Measurements from ENCODE around the gene PPARA. TPM values are rescaled to one million over a fixed set of nuclear protein-coding genes. Genes with fewer than 3 reads are reported as not detected.
A peak's percentile ranks its signal among the peaks of the same experiment; 100 is the strongest.

The PPARA gene
- polyA plus RNA-seq, 3 donors from 2014 or later: 3.4 to 8.0 (median 6.1) TPM

- no peak for DNase-seq
- Mint-ChIP-seq H3K4me1 (peaks cover 7 to 10% of the 10 kb centered on the region in 2 donors), H3K36me3 (peaks cover 4 to 14% (median 12%) of the 10 kb centered on the region in 3 donors), H3K27ac (peak overlapping the region in 1 of 6 donors; percentile 26), H3K4me3 (no peak overlapping the region), H3K27me3 (ENCODE audit: low read depth in 3 of 3) (no peaks in the 10 kb centered on the region), H3K9me3 (no peaks in the 10 kb centered on the region)
These were observed 13.2 kb downstream of the PPARA start for GRCh38 chr22:46163557-46163888.

DNA sequence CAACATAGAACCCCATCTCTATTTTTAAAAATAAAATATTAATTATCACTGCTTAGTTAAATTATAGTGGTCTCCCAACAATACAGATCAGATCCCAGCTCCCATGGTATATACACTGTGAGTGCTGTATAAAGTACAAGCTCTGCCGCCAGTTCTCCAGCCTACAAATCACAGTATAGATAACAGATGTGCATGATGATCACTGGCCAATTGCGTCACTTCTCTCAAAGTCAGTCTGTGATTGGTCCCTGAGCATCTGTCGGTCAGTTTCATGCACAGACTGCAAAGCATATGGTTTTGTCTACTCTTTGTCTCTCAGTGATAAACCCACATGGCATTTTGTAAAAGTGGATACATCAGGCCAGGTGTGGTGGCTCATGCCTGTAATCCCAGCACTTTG, 15.7 kb downstream of the PPARA start:
- peaks cover 10 to 14% of the 10 kb centered on the region in 2 donors for H3K4me1 Mint-ChIP-seq
- H3K4me3 Mint-ChIP-seq: no peak overlapping the region

DNA sequence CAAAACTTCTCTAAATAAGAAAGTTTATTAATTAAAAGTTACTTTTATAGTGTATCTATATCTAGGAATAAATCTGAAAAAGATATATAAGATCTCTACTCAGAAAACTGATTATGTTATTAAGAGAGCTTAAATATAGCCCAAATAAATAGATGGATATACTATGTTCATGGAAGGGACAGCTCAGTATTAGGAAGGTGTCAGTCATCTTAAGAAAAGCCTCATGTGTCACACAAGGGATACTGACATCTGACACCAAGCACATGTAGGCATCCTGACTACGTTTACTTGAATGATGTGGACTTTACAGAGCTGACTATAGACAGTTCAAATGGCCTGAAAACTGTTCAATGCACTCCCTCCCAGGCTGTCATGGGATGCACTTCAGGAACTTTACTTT, 19.3 kb downstream of the PPARA start:
- no peak for DNase-seq
- Mint-ChIP-seq H3K9me3 (no peaks in the 10 kb centered on the region), H3K4me3 (no peak overlapping the region), H3K27me3 (ENCODE audit: low read depth in 3 of 3) (no peaks in the 10 kb centered on the region), H3K4me1 (peaks cover 18 to 25% of the 10 kb centered on the region in 2 donors), H3K27ac (peak overlapping the region in 1 of 6 donors; percentile 19), H3K36me3 (peaks cover 0 to 5% (median 0%) of the 10 kb centered on the region in 3 donors)

More for the DNA sequence above, 15.7 kb downstream of the PPARA start:
- DNase-seq: no peak
- H3K27ac Mint-ChIP-seq: no peak overlapping the region
- H3K36me3 Mint-ChIP-seq: peaks cover under 1 to 6% (median under 1%) of the 10 kb centered on the region in 3 donors
- no peaks in the 10 kb centered on the region for H3K9me3 Mint-ChIP-seq
- H3K27me3 Mint-ChIP-seq (ENCODE audit: low read depth in 3 of 3): no peaks in the 10 kb centered on the region

GRCh38 chr22:46171940-46172339, 21.6 kb downstream of the PPARA start:
- no peaks in the 10 kb centered on the region for H3K9me3 Mint-ChIP-seq
- H3K27me3 Mint-ChIP-seq (ENCODE audit: low read depth in 3 of 3): no peaks in the 10 kb centered on the region
- H3K27ac Mint-ChIP-seq: peak overlapping the region in 1 of 6 donors; percentile 53
- no peak overlapping the region for H3K4me3 Mint-ChIP-seq
- DNase-seq: no peak
- H3K4me1 Mint-ChIP-seq: peaks cover 18 to 25% of the 10 kb centered on the region in 2 donors
- peaks cover 0 to 10% (median 4%) of the 10 kb centered on the region in 3 donors for H3K36me3 Mint-ChIP-seq

- Mint-ChIP-seq H3K36me3 (peaks cover 0 to 15% (median 8%) of the 10 kb centered on the region in 3 donors), H3K27me3 (ENCODE audit: low read depth in 3 of 3) (no peaks in the 10 kb centered on the region), H3K4me3 (no peak overlapping the region), H3K9me3 (no peaks in the 10 kb centered on the region), H3K4me1 (peaks cover 18 to 25% of the 10 kb centered on the region in 2 donors), H3K27ac (peak overlapping the region in 1 of 6 donors; percentile 1)
- no peak for DNase-seq
These were observed 22.3 kb downstream of the PPARA start for GRCh38 chr22:46172522-46173110.

GRCh38 chr22:46173152-46173551, 22.8 kb downstream of the PPARA start:
- no peaks in the 10 kb centered on the region for H3K27me3 Mint-ChIP-seq (ENCODE audit: low read depth in 3 of 3)
- H3K36me3 Mint-ChIP-seq: peaks cover 5 to 20% (median 14%) of the 10 kb centered on the region in 3 donors
- no peak for DNase-seq
- H3K4me3 Mint-ChIP-seq: no peak overlapping the region
- H3K9me3 Mint-ChIP-seq: peaks cover 0 to 2% (median 0%) of the 10 kb centered on the region in 6 donors
- H3K4me1 Mint-ChIP-seq: peaks cover 18 to 25% of the 10 kb centered on the region in 2 donors
- H3K27ac Mint-ChIP-seq: peak overlapping the region in 1 of 6 donors; percentile 1

DNA sequence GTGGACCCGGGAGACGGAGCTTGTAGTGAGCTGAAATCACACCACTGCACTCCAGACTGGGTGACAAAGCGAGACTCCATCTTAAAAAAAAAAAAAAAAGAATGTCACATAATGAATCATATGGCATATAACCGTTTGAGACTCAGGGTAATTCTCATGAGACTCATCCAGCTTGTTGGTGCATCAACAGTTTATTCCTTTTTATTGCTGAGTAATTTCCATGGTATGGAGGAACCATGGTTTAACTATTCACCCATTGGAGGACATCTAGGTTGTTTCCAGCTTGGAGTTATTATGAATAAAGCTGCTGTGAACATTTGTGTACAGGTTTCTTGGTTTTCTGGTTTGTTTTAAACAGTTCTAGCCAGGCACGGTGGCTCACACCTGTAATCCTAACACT, 25.3 kb downstream of the PPARA start:
- Mint-ChIP-seq H3K4me3 (no peak overlapping the region), H3K4me1 (peaks cover 19 to 26% of the 10 kb centered on the region in 2 donors), H3K27ac (no peak overlapping the region), H3K36me3 (peaks cover 24 to 40% (median 35%) of the 10 kb centered on the region in 3 donors), H3K27me3 (ENCODE audit: low read depth in 3 of 3) (peaks cover 0 to 1% (median 0%) of the 10 kb centered on the region in 3 donors), H3K9me3 (peaks cover 7 to 20% (median 14%) of the 10 kb centered on the region in 6 donors)
- DNase-seq: no peak

DNA sequence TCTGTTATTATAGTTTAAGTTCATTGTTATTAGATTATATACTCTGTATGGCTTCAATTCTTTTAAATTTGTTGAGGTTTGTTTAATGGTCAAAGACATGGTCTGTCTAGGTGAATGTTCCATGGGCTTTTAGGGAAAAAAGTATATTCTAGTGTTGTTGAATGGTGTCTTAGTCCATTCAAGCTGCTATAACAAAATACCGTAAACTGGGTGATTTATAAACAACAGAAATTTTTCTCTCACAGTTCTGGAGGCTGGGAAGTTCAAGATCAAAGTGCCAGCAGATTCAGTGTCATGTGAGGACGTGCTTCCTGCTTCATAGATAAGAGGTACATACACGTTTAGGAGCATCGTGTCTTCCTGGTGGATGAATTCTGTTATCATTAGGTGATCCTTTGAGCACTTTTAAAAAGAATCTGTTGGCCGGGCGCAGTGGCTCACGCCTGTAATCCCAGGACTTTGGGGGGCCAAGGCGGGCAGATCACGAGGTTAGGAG, 26.2 kb downstream of the PPARA start:
- H3K9me3 Mint-ChIP-seq: peaks cover 7 to 29% (median 17%) of the 10 kb centered on the region in 6 donors
- H3K27ac Mint-ChIP-seq: no peak overlapping the region
- H3K27me3 Mint-ChIP-seq (ENCODE audit: low read depth in 3 of 3): peaks cover 0 to 3% (median 0%) of the 10 kb centered on the region in 3 donors
- H3K4me1 Mint-ChIP-seq: peaks cover 14 to 19% of the 10 kb centered on the region in 2 donors
- H3K36me3 Mint-ChIP-seq: peaks cover 34 to 49% (median 39%) of the 10 kb centered on the region in 3 donors
- no peak for DNase-seq
- no peak overlapping the region for H3K4me3 Mint-ChIP-seq

DNA sequence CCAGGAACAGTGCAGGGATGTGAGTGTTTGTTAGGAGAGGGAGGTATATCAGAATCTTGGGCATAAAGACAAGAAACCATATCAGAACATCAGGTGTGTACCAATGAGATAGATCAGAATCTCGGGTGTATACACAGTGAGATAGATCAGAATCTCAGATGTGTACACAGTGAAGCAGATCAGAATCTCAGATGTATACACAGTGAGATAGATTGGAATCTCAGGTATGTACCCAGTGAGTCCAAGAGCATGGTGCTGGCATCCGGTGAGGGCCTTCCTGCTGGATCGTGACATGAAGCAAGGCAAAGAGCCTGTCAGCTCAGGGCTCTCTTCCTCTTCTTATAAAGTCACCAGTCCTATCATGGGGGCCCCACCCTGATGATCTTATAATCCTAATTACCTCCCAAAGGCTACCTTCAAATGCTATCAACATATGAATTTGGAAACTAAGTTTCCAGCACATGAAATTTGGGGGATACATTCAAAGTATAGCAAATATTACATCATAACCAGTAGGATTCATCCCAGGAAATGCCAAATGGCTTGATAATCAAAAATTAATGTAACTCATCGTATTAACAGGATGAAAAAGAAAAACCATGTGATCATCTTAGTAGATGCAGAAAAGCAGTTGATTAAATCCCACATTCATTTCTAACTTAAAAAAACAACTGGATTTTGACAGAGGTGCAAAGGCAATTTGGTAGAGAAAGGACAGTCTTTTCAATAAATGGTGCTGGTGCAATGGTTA, 28.6 kb downstream of the PPARA start:
- peaks cover 38 to 55% (median 42%) of the 10 kb centered on the region in 3 donors for H3K36me3 Mint-ChIP-seq
- no peak overlapping the region for H3K4me3 Mint-ChIP-seq
- peaks cover 18 to 22% of the 10 kb centered on the region in 2 donors for H3K4me1 Mint-ChIP-seq
- peak overlapping the region in 1 of 6 donors; percentile 51 for H3K27ac Mint-ChIP-seq
- H3K27me3 Mint-ChIP-seq (ENCODE audit: low read depth in 3 of 3): peaks cover 0 to 3% (median 3%) of the 10 kb centered on the region in 3 donors
- H3K9me3 Mint-ChIP-seq: peaks cover 7 to 30% (median 17%) of the 10 kb centered on the region in 6 donors
- DNase-seq: no peak

DNA sequence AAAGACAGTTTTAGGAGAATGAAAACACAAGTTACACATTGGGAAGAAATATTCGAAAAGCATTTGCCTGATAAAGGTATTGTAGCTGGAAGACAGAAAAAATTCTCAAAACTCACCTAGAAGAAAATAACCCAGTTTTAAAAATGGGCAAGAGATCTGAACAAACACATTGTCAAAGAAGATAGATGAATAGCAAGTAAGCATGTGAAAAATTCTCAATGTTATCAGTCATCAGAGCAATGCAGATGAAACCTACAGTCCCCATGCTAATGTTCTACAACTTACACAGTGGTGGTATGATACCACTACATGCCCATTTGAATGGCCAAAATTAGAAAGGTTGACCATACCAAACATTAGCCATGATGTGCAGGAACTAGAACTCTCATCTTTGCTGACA, 29.4 kb downstream of the PPARA start:
- no peak overlapping the region for H3K4me3 Mint-ChIP-seq
- no peak overlapping the region for H3K27ac Mint-ChIP-seq

DNA sequence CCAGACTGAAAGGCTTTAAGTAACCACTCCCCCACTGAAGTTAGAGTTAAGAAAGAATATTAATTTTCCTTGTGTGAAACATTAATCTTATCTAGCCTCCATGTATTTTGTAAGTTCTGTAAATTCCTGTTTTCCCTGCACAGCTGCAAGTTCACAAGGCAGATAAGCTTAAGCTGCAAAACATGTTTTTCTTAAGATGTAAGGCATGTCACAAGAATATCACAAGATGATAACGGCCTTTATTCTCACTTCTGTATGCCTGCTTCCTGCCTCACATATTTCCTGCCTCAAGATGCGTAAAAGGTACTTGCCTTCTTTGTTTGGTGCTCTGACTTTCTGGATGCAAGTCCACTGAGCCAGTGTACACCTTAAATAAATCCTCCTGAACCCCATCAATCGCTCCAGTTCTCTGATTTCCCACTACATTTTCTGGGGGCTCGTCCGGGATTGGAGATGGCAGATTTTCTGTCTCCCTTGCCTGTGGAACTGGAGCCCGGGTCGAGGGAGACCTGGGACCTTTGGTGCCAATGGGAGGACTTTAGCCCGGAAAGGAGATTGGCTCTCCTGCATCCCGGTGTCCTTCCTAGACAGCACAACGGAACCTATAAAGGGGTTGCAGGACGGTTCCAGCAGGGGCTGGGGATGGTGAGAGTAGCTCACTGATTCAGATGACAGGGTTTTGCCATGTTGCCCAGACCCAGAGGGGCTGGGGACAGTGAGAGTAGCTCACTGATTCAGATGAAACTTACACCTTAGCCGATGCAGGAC, 30.2 kb downstream of the PPARA start:
- Mint-ChIP-seq H3K4me1 (peaks cover 22 to 34% of the 10 kb centered on the region in 2 donors), H3K27me3 (ENCODE audit: low read depth in 3 of 3) (peaks cover 0 to 3% (median 3%) of the 10 kb centered on the region in 3 donors), H3K36me3 (peaks cover 42 to 63% (median 44%) of the 10 kb centered on the region in 3 donors), H3K4me3 (no peak overlapping the region), H3K27ac (peak overlapping the region in 3 of 6 donors; percentile 42 to 59 (median 45)), H3K9me3 (peaks cover 7 to 30% (median 17%) of the 10 kb centered on the region in 6 donors)
- DNase-seq: no peak

More for the DNA sequence above, 29.4 kb downstream of the PPARA start:
- DNase-seq: no peak
- Mint-ChIP-seq H3K4me1 (peaks cover 20 to 28% of the 10 kb centered on the region in 2 donors), H3K27me3 (ENCODE audit: low read depth in 3 of 3) (peaks cover 0 to 3% (median 3%) of the 10 kb centered on the region in 3 donors), H3K9me3 (peaks cover 7 to 30% (median 17%) of the 10 kb centered on the region in 6 donors), H3K36me3 (peaks cover 38 to 58% (median 44%) of the 10 kb centered on the region in 3 donors)

GRCh38 chr22:46183733-46184132, 33.4 kb downstream of the PPARA start:
- peaks cover 25 to 45% (median 32%) of the 10 kb centered on the region in 3 donors for H3K36me3 Mint-ChIP-seq
- DNase-seq: peak; percentile 54 to 76 (median 71)
- H3K9me3 Mint-ChIP-seq: peaks cover 5 to 25% (median 17%) of the 10 kb centered on the region in 6 donors
- H3K4me3 Mint-ChIP-seq: peak overlapping the region; percentile 47 to 68 (median 54)
- H3K27ac Mint-ChIP-seq: peak overlapping the region; percentile 78 to 95 (median 84)
- peaks cover 0 to 3% (median 3%) of the 10 kb centered on the region in 3 donors for H3K27me3 Mint-ChIP-seq (ENCODE audit: low read depth in 3 of 3)
- peaks cover 22 to 34% of the 10 kb centered on the region in 2 donors for H3K4me1 Mint-ChIP-seq

- no peak overlapping the region for H3K4me3 Mint-ChIP-seq
- H3K27me3 Mint-ChIP-seq (ENCODE audit: low read depth in 3 of 3): peaks cover 0 to 3% (median 1%) of the 10 kb centered on the region in 3 donors
- peaks cover 21 to 38% (median 22%) of the 10 kb centered on the region in 3 donors for H3K36me3 Mint-ChIP-seq
- no peak for DNase-seq
- peaks cover 2 to 14% (median 7%) of the 10 kb centered on the region in 6 donors for H3K9me3 Mint-ChIP-seq
- H3K4me1 Mint-ChIP-seq: peaks cover 22 to 31% of the 10 kb centered on the region in 2 donors
- H3K27ac Mint-ChIP-seq: peak overlapping the region in 4 of 6 donors; percentile 5 to 71 (median 50)
These were observed 35.0 kb downstream of the PPARA start for GRCh38 chr22:46185283-46185682.
